Measurements from ENCODE around the gene KIF17.

KIF17 gene

DNA sequence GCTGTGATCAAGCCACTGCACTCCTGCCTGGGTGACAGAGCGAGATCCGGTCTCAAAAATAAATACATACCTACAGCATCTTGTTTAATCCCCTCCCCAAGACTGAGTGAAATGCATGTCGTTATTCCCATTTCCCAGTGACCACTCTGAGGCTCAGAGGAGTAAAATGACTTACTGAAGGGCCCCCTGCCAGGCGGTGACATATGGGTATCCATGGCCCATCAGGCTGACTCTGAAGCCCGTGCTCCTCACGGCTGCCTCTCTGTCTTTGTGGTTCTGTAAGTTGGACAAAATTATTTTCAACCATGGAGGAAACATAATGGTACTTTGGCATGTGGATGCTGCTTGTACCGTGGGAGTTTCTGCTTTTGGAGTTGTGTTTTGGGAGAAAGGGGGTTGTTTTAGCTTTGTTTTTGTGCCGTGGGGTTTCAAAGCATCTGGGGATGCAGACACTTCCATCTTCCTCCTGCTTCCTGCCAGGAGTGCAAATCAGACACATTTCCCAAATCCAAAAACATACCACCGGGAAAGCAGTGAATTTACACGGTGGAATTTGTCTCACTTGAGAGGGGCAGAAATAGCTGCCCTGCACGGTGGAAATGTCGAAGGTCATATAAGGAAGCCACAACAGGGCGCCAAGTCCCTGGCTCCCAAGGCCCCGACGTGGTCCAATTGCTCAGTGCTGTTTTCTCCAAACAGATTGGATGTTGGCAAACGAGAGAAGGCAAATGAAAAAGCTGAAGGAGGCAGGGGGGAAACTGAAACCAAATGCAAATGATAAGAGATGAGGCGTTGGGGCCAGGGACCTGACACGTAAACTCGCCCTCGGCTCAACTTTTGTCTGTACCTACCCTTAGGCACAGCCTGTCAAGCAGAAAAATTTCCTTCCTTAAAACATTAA, 101.6 kb downstream of the KIF17 start:
- in situ Hi-C loops (cut with HindIII; ENCODE audit: low pct_ligation_motif_present, low pct_unique_long_range_greater_than_20kb, low sequenced_read_pairs), result no loop called here
- DNase-seq, result no peak

DNA sequence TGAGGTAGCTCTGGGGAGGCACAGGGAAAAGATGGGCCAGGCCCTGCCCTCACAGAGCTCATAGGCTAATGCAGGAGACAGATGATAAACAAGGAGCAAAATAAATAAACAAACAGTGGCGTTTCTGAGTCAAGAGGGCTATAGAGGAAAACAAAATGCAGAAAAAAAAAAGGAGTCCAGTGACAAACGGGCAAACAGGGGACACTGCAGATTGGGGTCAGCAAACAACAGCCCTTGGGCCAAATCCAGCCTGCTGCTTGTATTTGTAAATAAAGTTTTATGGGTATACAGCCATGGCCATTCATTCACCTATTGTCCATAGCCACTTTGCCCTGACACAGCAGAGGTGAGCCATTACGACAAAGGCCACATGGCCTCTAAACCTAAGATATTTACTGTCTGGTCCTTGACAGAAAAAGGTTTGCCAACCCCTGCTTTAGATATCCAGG, 103.7 kb downstream of the KIF17 start:
- in situ Hi-C loops (cut with HindIII; ENCODE audit: low pct_ligation_motif_present, low pct_unique_long_range_greater_than_20kb, low sequenced_read_pairs), result no loop called here
- DNase-seq, result no peak

Measured in ACHN (cell line).